Posterior cingulate gyrus (tissue), 11 donors: ENCODE data around the gene SEMA6A.
A peak's percentile ranks its signal among the peaks of the same experiment; 100 is the strongest.

Experiments used
- DNase-seq, 10 donors: peaks; one replicate each; pipeline versions ENCODE4 v3.0.0 to v3.0.0-alpha.2; 2020 to 2021; ENCODE audit warnings: mixed read lengths in 3 of 10
- intact Hi-C: fragments of 100-400 bp; cut with DNase I; formaldehyde crosslinking; loops from one replicate; pipeline ENCODE4 v1.15.1; 2023

Gene SEMA6A

GRCh38 chr5:116421080-116421629, 153.5 kb downstream of the SEMA6A start:
- DNase-seq, result no peak
- intact Hi-C loops, result no loop called here

- no peak for DNase-seq
- intact Hi-C loops, result no loop called here
These were observed 154.1 kb downstream of the SEMA6A start for GRCh38 chr5:116420540-116420939.

GRCh38 chr5:116419258-116419657, 155.4 kb downstream of the SEMA6A start:
- DNase-seq, result no peak
- intact Hi-C loops, result loop anchor here (10.0 kb wide), 1 partner anchor 76 kb away; no protein-coding TSS in a partner anchor

DNA sequence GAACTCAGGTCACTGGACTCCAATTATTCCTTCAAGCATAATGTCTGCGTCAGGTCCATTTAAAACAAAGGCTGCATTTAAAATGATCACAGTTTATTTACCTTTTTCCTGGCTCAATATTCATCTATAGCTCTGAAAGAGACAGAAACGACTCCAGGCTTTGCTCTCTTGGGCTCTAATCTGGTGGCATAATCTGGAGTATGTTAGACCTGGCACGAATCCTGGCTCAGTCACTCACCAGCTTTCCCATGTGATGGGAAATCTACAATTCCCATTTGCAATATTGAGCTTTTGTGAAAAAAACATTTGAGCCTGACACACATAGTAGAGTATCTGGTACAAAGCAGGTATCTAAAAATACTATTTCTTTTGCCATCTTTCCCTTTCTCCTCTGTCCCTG, 155.8 kb downstream of the SEMA6A start:
- DNase-seq, result no peak
- intact Hi-C loops, result loop anchor here (10.0 kb wide), 1 partner anchor 76 kb away; no protein-coding TSS in a partner anchor

- intact Hi-C loops, result loop anchor here (10.0 kb wide), 1 partner anchor 77 kb away; no protein-coding TSS in a partner anchor
- DNase-seq, result no peak
These were observed 156.6 kb downstream of the SEMA6A start for GRCh38 chr5:116418016-116418415.

GRCh38 chr5:116415989-116416388, 158.6 kb downstream of the SEMA6A start:
- intact Hi-C loops, result loop anchor here (10.0 kb wide), 1 partner anchor 79 kb away; no protein-coding TSS in a partner anchor
- no peak for DNase-seq

DNA sequence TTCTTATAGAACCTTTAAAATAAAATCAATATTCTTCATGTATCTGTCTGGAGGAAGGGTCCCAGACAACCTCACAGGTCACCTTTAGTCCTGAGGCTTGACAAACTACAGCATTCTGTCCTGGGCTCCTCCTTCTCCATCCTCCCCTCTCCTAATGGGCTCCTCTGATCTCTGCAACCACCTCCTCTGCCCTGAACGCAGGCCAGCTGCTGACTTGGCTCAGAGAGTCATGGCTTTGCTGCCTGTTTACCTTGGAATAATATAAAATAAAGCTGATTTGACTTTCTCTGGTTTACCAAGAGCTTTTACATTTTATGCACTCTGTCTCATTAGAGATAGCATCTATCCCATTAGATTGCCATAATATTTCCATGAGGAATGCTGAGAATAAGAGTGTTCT, 159.4 kb downstream of the SEMA6A start:
- intact Hi-C loops, result loop anchor here (10.0 kb wide), 1 partner anchor 80 kb away; no protein-coding TSS in a partner anchor
- no peak for DNase-seq

DNA sequence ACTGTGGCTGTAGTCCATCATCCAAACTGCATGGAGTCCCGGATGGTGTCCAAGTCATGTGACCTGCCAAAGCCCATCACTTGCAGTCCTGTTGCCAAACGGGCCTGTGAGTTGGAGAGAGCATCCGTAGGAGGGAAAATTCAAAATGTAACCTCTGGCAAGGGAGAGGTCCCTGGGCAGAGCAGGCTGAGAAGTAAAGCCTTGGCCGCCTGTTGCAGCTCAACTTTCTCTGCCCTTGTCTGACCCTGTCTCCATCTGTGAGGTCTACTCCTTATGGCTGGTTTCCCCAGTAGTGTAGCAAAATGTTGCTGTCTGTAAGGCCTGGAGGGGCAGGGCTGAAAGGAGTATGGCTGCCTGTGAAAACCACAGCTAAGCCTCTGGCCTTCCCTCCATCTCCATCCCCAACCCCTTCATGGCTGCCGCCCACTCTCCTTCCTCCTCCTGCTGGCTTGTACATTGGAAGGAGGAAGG, 163.5 kb downstream of the SEMA6A start:
- intact Hi-C loops, result loop anchor here (10.0 kb wide), 1 partner anchor 84 kb away; no protein-coding TSS in a partner anchor
- peak in 6 of 10 donors; percentile 21 to 87 (median 46) for DNase-seq

DNA sequence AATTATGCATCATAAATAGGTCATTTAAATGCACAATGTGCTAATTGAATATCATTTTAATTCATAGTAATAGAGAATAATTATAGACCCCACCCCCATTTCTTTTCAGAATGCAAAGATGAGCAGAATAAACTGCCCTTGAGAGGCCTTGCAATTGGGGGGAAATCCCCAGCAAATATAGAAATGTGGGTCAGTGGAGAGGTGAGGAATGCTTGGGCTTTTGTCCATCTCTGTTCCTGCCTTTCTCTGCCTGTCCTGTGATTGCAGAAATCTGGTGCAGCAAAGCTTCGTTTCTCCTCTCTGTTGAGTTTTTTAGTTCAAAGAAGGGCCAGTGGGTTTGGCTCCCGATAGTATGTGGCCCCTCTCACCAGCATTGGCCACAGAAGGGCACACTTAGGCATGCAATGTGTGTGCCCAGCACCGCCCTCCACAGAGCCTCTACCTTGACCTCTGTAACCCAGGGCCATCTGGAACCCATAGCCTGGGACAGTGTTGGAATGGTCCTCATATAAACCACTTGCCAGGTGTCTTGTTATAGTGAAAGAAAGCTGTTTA, 164.2 kb downstream of the SEMA6A start:
- no peak for DNase-seq
- intact Hi-C loops, result loop anchor here (10.0 kb wide), 1 partner anchor 84 kb away; no protein-coding TSS in a partner anchor

- intact Hi-C loops, result loop anchor here (10.0 kb wide), 1 partner anchor 85 kb away; no protein-coding TSS in a partner anchor
- DNase-seq, result no peak
These were observed 164.9 kb downstream of the SEMA6A start for GRCh38 chr5:116409591-116410296.

DNA sequence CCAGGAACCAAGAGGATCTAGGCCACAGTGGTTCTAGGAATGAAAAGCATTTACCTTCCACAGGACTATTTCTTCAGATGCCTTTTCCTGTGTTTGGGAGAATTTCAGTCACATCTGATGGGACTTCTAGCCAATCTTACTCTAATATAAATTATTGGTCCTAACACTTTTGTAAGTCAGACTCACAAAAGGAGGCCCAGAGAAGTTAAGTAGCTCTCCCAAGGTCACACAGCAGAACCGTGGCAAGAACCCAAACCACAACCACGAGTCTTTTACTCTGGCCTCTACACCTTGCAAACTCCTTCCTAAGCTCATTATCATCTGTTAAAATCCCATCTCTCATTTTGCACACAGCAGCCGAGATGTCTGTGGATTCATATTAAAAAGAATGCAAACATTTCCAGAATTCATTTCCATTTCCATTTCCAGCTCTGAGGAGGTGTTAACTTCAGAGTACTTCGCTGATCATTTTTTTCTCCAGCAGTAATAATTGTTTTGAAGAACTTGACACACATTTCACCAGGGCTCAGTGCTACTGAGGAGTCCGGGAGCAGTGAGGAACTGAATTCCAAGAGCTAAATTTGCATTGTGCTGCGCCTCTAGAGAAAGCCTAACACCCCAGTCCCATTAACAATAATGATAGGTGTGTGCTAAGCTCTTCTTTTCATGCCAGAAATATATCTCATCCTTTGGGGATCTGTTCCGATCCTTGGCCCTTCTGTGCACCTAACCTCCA, 168.1 kb downstream of the SEMA6A start:
- intact Hi-C loops, result no loop called here
- DNase-seq, result no peak

- no peak for DNase-seq
- intact Hi-C loops, result no loop called here
These were observed 169.8 kb downstream of the SEMA6A start for GRCh38 chr5:116404792-116405191.

DNA sequence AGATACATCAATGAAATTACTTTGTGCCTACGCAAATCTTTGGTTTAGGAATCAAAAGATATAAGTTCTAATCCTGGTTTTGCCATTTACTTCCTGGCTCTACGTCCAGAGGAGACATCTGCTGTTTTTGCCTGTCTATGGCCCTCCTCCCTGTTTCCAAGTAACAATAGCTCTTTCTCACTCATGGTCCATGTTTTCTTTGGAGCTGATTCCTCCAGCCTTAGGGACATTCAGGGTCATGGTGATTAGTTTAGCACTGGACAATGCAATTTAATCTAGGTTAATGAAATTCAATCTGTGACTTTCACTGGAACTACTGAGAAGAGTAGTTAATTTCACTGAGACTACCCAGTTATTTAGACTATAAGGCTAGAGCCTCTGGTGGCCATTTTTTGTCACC, 170.6 kb downstream of the SEMA6A start:
- intact Hi-C loops, result no loop called here
- DNase-seq, result no peak

- DNase-seq, result no peak
- intact Hi-C loops, result no loop called here
These were observed 172.4 kb downstream of the SEMA6A start for GRCh38 chr5:116402235-116402634.

- intact Hi-C loops, result no loop called here
- DNase-seq, result no peak
These were observed 173.0 kb downstream of the SEMA6A start for GRCh38 chr5:116401576-116401975.

- DNase-seq, result no peak
These were observed 178.0 kb downstream of the SEMA6A start for GRCh38 chr5:116396476-116397099.

GRCh38 chr5:116395631-116396203, 178.9 kb downstream of the SEMA6A start:
- no peak for DNase-seq
- intact Hi-C loops, result no loop called here

More at GRCh38 chr5:116396476-116397099, 178.0 kb downstream of the SEMA6A start:
- intact Hi-C loops, result no loop called here

DNA sequence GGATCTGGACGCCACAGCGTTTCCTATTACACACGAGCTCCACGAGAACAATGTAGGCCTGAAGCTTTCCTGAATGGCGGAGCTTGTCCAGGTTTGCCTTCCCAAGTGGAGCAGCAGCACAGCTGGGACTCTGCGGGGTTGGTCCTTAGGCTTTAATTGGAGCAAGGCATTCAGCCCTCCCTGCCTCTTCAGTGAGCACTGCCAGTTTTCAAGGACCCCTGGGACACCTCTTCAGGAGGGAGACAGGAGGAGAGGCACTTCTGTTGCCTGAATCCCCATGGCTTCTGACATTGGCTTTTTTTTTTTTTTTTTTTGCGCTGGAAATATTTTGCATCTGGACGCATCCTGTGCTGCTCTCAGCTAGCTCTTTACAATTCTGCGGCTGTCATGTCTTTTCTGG, 179.4 kb downstream of the SEMA6A start:
- intact Hi-C loops, result no loop called here
- no peak for DNase-seq

DNA sequence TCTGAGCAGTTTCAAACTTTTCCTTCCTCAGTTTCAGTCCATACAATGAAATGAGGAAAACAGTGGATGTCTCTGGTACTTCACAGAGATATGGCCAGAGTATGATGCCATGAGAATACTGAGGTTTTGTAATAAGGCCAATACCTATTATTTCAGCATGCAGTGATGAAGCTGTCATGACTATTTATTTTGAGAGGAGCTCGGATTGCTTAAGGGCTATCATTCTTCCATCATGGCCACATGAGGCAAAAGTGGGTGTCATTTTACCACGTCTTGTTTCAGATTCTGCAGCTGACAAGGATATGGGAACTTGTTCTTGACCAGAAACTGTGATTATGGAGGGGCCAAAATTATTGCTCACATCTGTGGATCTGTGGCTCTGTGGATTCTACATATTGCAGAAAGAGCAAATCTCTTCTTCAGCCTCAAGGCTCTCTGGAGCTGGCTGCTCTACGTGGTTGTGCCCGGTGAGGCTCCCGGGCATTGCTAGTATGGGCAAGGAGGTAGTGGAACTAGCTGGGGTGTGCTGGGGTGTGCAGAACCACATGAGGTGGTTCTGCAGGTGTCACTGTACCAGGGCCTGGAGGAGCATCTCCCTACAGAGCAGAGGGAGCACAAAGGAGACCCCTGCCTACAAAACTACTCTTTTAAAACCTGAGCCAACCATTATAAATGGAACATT, 180.3 kb downstream of the SEMA6A start:
- intact Hi-C loops, result no loop called here
- no peak for DNase-seq
